HG02759 (cell line): ENCODE results near the gene CST6.
A peak's percentile ranks its signal among the peaks of the same experiment; 100 is the strongest.
"Not testable (repeated sequence)": the region's sequence is repeated elsewhere in the genome, so short reads cannot be mapped to it uniquely, and the experiment has no call there.

Experiments
- ATAC-seq: cut with Tn5 transposase; IDR thresholded peaks from one replicate; pipeline ENCODE4 v1.9.1; 2021; ENCODE audit warnings: mild to moderate bottlenecking, moderate library complexity; ENCODE audit not compliant: unreplicated experiment

Gene CST6

DNA sequence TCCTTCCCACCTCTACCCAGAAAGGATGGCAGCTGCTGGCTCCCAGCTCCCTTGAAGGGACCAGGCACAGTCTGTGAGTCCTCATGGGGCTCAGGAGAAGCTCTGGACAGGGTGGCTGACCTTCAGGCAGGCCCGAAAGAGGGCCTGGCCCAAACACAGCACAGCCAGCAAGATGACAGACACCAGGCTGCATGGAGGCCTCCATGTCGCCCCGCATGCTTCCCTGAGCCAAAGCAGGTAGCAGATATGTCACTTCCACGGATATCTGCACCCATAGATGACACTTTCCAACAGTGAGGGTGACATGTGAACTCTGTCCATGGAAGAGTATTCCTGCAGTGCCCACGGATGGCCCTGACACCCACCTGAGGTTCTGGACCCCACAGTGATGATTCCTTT is 28.2 kb upstream of the CST6 start:
- no peak for ATAC-seq

DNA sequence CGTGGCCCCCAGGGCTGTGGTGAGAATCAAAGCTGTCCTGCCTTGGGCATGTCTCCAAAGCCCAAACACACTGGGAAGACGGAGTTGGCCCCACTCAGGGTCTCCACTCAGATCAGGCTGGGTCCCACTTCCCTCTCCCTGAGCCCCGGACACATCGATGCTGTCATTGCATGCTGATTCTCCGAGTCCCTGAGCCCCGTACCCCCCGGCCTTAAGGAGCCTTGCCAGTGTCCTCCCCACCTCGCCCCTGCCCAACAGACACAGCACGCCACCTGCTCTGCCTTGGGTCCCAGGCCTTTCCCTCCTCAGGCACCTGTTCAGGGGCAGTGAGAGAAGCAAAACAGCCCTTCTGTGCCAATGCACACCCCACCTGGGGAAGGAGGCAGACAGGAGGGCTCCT is 24.5 kb upstream of the CST6 start:
- no peak for ATAC-seq

DNA sequence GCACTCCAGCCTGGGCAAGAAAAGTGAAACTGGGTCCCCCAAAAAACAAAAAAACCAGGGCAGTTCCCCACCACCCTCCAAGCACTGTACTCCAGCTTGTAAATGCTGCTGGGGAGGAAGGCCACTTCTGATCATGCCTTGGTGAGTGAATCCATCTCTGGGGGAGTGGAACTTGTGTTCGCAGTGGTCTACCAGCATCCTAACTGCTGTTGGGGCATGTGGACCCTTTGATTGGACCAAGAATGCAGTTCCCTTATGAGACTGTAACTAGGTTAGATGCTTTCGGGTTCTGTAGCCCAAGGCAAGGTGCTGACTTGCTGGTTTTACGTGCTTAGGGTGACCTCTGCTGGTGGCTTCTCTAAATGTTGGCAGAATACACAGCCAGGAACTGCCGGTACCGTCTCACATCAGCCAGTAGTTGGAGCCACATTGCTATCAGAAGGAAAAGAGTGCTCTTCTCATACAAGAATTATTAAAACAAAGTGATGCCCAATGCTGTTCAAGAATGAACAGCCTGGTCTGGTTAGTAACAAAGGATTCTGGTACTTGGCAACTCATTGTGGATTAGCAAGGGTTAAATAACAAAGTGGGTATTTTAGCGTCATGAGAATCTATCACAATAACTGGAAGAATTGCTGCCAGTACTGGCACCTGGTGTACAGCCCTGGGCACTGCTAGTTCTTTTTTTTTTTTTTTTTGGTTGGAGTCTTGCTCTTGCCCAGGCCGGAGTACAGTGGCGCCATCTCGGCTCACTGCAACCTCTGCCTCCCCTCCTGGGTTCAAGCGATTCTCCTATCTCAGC is 22.8 kb upstream of the CST6 start:
- peak; percentile 82 for ATAC-seq

DNA sequence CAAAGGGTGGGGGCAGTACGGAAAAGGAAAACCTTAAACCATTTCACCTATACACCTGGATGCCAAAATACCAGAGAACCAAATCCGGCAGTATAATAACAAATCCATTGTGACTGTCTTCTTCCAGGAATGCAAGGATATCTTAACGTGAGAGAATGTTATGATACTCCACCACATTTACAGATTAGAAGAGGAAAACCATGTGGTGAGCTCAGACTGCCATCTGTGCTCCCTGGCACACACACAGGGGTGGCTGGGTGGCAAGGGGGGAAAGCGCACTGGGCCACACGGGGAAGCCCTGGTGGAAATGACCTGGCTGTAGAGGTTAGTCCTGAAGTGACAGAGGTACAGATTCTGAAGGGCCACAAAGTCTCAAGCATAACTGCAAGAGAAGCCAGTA is 19.8 kb upstream of the CST6 start:
- ATAC-seq = no peak

DNA sequence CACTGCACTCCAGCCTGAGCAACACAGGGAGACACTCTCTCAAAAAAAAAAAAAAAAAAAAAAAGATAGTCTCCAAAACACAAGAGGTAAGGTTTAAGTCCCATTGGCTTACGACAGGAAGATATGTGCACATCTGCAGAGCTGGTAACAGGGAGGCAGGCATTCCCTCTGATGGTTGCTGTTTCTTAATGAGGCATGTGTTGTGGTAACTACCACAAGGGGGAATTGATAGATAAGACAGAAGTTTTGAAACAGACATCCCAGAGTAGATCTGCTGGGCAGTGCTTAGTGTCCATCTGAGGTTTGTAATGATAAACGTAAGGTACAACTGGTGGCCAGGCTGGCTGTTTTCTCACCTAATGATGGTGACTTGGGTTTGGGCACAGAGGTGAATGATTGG is 14.5 kb upstream of the CST6 start:
- no peak for ATAC-seq

DNA sequence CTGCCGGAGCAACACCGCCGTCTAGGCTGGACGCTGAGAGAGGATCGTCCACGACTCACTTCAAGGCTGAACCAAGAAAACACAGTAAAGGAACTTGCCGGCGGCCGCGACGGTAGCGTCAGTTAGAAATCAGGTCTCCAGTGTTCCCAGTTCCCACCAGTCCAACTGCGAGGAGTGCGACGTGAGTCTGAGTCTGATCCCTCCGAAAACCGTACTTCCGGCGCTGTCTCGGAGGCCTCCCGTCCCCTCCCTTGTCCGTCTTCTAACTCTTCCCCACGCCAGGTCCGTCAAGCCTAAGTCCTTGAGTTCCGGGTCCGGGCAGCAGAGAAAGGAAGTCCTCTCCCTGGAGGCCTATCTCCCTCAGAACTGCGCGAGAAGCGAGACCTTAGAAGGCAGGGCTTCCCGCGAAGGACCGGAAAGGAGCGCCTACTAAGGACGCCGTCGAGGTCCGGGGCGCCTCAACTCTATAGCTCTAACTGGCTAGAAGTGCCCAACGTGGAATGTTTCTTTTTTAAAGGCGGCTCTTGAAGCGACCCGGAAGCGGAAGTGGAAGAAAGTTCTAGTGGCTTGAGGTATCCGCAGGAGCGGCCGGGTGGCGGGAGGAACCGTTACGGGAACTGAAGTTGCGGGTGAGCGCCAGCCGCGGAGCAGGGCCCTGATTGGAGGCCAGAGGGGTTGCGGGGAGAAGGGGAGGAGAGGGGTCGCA is 9.7 kb upstream of the CST6 start, which contains the start of the genes BANF1 and EIF1AD:
TSS of gene BANF1 (plus strand) at position 562 of the 706 bp plus-strand sequence. CDS start 748 bp downstream, outside the sequence.
TSS of gene EIF1AD (minus strand) at position 216 of the 706 bp plus-strand sequence. CDS start 1,768 bp downstream, outside the sequence.
- ATAC-seq = peak; percentile 77

DNA sequence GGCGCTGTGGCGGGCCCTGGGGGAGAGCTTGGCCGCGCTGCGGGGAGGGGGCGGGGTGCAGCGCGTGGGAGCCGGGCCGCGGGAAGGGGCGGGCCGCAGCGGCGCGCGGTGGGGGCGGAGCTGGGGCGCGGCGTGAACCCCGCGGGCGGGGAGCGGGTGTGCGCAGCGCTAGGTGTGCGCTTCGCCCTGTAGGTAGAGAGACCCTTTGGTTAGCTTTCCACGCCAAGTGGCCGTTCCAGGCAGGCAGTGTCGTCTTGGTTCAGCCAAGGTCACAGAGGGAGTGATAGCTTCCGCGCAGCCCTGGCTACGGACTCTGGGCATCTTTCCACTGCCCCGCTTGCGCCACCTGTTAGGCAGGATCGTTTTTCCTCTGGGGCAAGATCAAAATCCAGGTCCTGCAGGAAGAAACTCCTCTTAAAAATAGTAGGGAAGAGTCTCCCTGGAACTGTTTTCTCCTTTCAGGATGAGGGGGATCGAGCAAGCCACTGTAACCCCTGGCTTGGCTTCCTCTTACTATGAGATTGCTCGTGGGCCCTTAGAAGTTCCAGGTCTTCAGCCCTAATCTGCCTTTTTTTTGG is 9.1 kb upstream of the CST6 start:
- ATAC-seq = peak; percentile 59

DNA sequence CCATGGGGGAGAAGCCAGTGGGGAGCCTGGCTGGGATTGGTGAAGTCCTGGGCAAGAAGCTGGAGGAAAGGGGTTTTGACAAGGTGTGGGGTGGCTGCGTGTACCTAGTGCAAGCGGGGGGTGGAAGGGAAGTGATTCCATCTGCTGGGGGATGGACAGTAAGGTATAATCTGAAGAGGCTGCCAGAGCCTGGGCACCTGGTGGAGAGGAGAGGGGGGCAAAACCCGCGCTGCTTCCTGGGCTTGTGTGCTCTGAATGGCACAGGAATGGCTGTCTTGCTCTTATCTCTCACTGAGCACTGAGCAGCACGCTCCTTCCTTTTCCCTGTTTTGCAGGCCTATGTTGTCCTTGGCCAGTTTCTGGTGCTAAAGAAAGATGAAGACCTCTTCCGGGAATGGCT is 8.5 kb upstream of the CST6 start:
- no peak for ATAC-seq

DNA sequence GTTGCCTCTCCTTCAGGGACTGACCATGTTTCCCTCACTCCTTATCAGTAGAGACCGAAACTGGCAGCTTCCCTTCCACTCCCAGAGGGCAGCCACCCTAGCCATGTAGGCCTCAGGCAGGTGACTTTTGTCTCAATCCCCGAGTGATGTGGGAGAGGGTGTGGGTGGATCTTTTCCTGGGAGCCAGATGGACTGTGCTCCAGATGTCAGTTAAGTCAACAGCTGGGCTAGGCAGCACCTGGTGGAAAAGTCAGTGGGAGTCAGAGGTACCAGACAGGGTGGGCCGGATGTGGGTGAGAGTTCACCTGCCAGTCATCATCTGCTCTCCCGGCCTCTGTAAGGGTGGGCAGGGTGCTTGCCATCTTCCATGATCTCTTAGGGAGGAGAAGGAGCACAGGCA is 7.6 kb upstream of the CST6 start:
- ATAC-seq = no peak

DNA sequence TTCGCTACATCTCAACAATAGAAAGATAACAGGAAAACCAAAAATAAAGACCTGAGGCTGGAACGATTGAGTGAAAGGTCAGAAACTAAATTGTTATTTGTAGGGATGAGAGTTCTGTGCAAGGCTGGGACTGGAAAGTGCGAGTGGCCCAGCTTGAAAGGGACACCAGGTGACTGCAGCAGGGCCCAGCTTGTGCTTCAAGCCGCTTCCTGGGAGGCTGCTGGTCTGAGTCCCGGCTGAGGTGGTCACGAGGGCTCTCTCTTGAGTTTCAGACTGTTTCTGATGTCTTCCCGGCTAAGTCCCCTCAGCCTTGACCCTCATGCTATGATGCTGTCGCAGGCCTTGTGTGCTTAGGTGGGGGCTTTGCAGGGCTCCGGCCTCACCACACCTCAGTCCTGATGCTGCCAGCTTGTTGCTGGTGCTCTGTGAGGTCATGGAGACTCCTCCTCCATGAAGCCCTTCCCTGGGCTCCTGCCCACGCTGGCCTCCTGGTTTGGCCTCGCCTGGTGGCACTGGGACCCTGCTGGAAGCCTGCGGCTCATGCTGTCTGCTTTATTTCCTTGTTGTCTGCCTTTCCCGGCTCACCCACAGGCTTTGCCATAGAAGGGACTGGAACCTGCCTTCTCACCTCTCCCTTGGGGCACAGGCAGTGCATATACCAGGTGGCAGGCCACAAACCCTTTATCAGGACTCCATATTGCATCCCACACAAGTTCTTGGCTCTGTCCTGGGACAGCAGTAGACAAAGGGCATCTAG is 5.5 kb upstream of the CST6 start:
- no peak for ATAC-seq

DNA sequence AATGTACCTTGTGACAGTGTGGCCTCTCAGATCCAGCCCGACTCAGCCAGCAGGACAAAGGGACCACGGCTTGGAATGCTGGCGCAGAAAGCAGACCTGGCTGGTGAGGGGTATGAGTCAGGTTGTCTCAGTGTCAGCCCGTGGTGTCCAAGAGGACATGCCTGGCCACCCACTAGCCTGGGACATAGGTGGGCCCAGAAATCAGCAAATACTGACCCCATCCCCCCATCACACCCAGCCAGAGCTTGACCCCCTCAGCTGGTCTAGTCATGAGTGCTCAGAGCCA is 5.0 kb upstream of the CST6 start:
- ATAC-seq = no peak

DNA sequence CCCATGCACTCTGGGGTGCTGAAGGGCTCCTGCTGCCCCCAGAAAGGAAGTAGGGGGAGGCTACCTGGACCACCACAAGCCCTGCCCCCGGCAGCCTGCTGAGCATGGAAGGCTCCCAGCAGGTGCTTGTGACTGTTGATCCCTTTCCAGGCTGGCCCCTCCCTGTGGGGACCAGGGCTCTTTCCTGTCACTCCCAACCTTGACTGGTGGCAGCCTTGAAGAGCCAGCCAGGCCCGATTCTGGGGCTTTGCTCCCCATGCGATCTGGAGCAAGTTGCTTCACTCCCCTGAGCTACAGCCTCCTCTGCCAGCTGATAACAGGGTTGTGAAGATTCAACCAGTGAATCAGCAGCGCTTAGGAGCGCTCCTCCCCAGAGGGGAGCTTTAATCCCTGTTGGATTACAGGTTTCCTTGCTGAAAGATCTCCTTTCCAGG is 4.6 kb upstream of the CST6 start:
- no peak for ATAC-seq

DNA sequence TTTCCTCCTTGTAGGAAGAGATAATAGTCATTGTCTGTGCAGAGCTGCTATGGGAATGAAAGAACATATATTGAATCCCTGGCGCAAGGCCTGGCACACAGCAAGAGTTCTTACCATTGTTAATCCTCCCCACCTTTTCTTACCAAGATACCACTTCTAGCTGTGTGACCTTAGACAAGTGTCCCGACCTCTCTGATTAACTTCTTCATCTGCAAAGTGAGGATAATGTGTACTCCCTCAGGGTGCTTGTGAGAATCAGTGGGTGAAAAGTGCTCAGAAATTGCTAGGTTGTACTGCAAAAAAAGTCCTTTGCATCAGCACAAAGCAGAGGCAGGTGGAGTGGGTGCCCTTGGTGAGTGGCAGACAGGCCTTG is 3.7 kb upstream of the CST6 start:
- ATAC-seq = no peak

DNA sequence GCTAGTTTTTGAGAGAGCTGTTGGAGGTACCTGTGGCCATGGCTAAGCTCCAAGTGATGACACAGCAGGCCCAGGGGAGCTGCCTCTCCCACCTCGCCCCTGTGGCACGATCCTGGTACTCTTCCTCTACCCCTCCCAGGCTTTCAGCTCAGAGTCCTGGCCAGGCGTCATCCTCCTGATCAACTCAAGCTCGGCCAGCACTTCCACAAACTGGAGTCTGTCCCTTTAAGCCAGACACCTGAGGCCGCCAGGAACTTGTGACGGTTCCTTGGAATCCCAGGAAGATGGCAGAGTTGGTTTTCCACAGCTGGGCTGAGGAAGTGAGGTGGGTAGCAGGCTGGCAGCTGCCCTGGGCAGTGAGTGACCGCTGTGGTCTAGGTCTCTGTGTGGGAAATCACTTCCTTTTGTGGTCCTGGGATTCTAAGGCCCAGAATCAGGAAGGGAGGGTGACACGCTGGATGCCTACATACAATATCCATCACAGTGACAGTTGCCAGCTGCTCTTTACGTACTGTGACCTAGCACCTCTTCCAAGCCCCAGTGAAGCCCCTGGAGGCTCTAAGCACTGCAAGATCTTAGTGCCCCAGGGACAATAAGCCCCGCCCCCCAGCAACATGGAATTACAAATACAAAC is 3.2 kb upstream of the CST6 start:
- ATAC-seq = no peak

DNA sequence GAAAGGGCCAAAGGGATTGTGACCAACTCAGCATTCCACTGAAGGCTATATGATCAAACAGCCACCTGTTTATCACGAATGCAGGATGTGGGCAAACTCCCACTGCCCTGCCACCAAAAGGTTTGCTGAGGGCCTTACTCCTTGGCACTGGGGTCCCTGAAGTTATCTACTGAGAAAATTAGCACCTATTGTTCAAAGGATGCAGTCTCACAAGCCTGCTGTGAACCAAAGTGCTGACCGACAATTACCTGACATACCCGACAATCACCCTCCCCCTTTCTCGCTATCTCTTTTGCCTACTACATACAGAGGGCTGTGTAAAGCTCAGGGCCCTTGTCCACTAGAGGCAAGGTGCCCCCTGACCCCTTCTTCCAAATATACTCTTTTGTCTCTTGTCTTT is 1.8 kb upstream of the CST6 start:
- ATAC-seq = not testable (repeated sequence)

DNA sequence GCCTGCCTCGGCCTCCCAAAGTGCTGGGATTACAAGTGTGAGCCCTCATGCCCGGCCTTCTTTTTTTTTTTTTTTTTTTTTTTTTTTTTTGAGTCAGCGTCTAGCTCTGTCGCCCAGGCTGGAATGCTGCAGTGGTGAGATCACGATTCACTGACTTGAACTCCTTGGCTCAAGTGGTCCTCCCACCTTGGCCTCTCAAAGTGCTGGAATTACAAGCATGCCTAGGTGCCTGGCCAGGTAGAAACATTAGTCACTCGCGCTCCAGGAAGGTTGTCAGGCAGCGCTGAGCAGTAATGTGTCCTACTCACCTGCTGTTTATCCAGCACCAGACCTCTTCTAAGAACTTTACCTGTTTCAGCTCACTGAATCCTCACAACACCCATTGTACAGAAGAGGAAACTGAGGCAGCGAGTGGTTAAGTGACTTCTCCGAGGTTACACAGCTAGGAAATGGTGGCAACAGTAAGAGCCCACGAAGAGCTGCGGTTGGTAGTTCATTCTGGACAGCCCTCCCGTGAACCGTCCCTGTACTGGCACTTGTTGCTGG is 496 bp upstream of the CST6 start:
- no peak for ATAC-seq

DNA sequence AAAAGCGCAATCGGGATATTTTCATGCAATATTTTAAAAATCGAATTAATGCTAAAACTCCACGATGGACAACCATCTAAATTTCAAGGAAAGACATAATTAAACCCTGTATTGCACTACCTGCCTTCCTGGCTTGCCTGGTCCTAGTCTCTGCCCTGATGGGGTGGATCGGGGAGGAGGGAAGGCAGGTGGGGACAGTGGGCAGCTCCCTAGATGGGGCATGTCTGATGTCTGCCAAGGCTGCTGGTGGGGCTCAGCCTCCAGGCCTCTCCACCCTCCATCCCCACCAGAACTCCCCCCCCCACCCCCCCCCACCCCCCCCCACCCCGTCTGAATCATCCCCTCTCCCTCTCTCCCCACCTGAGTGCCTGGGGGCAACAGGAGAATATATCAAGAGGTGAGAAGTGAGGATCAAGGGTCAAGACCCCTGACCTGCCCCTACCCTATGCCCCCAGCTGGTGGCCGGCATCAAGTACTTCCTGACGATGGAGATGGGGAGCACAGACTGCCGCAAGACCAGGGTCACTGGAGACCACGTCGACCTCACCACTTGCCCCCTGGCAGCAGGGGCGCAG is 650 bp downstream of the CST6 start:
- no peak for ATAC-seq

DNA sequence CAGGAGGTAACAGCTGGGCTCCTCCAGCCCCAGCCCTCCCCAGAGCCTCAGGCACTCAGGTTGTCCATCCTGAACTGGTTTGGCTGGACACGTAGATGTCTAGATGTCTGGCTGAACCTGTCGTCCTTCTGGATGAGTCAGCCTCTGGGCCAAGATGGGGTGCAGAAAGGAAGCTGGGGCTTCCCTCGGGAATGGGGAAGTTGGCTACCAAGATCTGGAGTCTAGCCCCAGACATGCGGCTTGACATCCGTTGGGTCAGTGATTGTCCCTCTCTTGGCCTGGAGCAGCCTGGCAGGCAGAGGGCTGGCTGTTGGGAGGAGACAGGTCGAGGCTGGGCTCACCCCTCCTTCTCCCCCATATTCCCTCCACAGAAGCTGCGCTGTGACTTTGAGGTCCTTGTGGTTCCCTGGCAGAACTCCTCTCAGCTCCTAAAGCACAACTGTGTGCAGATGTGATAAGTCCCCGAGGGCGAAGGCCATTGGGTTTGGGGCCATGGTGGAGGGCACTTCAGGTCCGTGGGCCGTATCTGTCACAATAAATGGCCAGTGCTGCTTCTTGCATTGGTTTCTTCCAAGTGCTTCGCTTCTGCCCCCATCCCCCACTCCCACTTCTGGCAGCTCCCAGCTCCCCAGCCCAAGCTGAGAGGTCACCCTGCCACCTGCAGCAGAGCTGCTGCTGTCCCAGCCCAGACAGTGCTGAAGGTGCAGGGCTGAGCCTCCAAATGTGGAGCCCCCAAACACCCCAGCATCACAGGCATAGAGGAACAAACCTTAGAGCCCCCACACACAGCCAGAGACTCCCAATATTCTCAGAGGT is 1.3 kb downstream of the CST6 start:
- ATAC-seq = no peak

DNA sequence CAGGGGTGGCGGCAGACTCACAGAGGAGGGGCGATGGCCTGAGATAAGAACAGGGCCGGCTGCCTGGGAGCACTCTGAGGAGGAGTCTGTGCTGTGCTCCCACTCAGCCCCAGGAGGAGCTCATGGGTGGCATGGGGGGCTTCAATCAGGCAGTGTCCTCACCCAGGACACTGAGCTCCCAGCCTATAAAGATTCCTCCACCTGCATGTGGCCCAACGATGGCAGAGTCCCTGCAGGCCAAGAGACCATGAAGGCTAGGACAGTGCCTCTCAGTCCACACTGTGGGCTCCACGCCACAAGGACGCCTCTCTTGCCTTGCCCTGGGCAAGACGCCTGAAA is 1.9 kb downstream of the CST6 start:
- ATAC-seq = no peak
